ENCODE measurements around the gene OR1M1. TPM values are rescaled to one million over a fixed set of nuclear protein-coding genes. Genes with fewer than 3 reads are reported as not detected.

Gene OR1M1
- total and polyA plus RNA-seq, 4 donors = not detected

DNA sequence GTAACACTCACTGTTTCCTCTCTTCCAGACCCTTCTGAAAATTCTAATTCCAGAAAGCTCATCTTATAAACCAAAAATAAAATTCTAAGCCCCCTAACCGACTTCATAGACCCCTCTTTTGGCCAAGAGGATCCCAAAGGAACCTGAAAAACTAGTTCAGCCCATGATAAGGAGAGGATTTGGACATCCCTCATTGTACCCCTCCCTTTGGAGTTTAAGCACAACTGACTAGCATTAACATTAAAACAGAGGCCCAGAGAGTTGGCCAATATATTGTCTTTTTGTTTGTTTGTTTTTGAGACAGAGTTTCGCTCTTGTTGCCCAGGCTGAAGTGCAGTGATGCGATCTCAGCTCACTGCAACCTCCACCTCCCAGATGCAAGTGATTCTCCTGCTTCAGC is 42.4 kb upstream of the OR1M1 start (continued):
- TF ChIP-seq, protein P1, sequence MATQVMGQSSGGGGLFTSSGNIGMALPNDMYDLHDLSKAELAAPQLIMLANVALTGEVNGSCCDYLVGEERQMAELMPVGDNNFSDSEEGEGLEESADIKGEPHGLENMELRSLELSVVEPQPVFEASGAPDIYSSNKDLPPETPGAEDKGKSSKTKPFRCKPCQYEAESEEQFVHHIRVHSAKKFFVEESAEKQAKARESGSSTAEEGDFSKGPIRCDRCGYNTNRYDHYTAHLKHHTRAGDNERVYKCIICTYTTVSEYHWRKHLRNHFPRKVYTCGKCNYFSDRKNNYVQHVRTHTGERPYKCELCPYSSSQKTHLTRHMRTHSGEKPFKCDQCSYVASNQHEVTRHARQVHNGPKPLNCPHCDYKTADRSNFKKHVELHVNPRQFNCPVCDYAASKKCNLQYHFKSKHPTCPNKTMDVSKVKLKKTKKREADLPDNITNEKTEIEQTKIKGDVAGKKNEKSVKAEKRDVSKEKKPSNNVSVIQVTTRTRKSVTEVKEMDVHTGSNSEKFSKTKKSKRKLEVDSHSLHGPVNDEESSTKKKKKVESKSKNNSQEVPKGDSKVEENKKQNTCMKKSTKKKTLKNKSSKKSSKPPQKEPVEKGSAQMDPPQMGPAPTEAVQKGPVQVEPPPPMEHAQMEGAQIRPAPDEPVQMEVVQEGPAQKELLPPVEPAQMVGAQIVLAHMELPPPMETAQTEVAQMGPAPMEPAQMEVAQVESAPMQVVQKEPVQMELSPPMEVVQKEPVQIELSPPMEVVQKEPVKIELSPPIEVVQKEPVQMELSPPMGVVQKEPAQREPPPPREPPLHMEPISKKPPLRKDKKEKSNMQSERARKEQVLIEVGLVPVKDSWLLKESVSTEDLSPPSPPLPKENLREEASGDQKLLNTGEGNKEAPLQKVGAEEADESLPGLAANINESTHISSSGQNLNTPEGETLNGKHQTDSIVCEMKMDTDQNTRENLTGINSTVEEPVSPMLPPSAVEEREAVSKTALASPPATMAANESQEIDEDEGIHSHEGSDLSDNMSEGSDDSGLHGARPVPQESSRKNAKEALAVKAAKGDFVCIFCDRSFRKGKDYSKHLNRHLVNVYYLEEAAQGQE (IDR thresholded peaks at IDR 0.05) = no peak
- TF ChIP-seq HNF4G (IDR thresholded peaks at IDR 0.05) = no peak
- no peak for TF ChIP-seq NR2F2 (IDR thresholded peaks at IDR 0.05)
- TF ChIP-seq TAF1 (conservative IDR thresholded peaks at IDR 0.05) = no peak
- no peak for TF ChIP-seq HNF4A (conservative IDR thresholded peaks at IDR 0.05)
- no peak for TF ChIP-seq GABPA (IDR thresholded peaks at IDR 0.05 in 1 of 2, conservative IDR thresholded peaks at IDR 0.05 in 1 of 2)
- no peak for TF ChIP-seq JUND (IDR thresholded peaks at IDR 0.05)
- TF ChIP-seq, protein P2, sequence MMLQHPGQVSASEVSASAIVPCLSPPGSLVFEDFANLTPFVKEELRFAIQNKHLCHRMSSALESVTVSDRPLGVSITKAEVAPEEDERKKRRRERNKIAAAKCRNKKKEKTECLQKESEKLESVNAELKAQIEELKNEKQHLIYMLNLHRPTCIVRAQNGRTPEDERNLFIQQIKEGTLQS (IDR thresholded peaks at IDR 0.05) = no peak

DNA sequence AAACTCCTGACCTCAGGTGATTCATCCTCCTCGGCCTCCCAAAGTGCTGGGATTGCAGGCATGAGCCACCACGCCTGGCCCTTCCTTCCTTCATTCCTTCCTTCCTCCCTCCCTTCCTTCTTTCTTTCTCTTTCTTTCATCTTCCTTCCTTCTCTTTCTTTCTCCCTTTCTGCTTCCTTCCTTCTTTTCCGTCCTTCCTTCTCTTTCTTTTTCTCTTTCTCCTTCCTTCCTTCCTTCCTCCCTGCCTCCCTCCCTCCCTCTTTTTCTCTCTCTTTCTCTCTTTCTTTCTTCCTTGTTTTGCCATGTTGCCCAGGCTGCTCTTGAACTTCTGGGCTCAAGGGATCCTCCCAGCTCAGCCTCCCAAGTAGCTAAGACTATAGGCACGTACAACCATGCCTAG is 40.2 kb upstream of the OR1M1 start:
- 64% methylated on average over 4 of the region's 4 CpGs for whole genome bisulfite sequencing
- Histone ChIP-seq H3K4me1 (ENCODE audit: control insufficient read depth in 4 of 4, insufficient read depth in 4 of 4, low read length in 3 of 4) (no peaks in the 10 kb centered on the region), H3K4me3 (ENCODE audit: low read depth in 1 of 3, low read length in 3 of 3) (no peak overlapping the region), H3K36me3 (ENCODE audit: control insufficient read depth in 4 of 4, insufficient read depth in 3 of 4, low read depth in 1 of 4, low read length in 3 of 4) (no peaks in the 10 kb centered on the region), H3K9me3 (ENCODE audit: control insufficient read depth in 4 of 4, low read length in 3 of 4) (no peaks in the 10 kb centered on the region), H3K27ac (ENCODE audit: low read depth in 1 of 2, low read length in 2 of 2) (no peak overlapping the region), H3K27me3 (ENCODE audit: control insufficient read depth in 4 of 4, insufficient read depth in 4 of 4, low read length in 3 of 4) (no peaks in the 10 kb centered on the region), H3K9ac (ENCODE audit: low read depth in 1 of 2, low read length in 2 of 2) (no peak overlapping the region)
- no peak for DNase-seq (ENCODE audit: low spot score)
- no peak for TF ChIP-seq YY1 (IDR thresholded peaks at IDR 0.05)
- no peak for TF ChIP-seq RXRA (IDR thresholded peaks at IDR 0.05)
- no peak for TF ChIP-seq FOXA1 (IDR thresholded peaks at IDR 0.05)
- TF ChIP-seq, protein P1 (IDR thresholded peaks at IDR 0.05) = no peak

DNA sequence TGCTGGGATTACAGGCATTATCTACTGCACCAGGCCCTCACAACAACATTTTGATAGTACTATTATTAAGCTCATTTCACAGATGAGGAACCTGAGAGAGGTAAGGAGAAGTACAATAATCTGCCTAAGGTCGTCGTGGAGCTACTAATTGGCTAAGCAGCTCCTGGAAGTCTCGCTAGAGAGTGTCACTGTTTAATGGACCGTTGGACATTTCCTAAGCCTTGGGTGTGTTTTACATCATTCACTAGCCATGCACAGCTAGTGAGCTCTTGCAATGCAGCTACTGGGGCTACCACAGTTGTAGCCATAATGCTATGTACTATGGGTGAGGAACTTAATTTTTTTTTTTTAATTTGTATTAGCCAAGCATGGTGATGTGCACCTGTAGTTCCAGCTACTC is 34.0 kb upstream of the OR1M1 start:
- Histone ChIP-seq H3K9me3 (ENCODE audit: control insufficient read depth in 4 of 4, low read length in 3 of 4) (peaks cover 0 to 1% (median 0%) of the 10 kb centered on the region in 4 donors), H3K27me3 (ENCODE audit: control insufficient read depth in 4 of 4, insufficient read depth in 4 of 4, low read length in 3 of 4) (no peaks in the 10 kb centered on the region), H3K4me3 (ENCODE audit: low read depth in 1 of 3, low read length in 3 of 3) (no peak overlapping the region), H3K9ac (ENCODE audit: low read depth in 1 of 2, low read length in 2 of 2) (no peak overlapping the region), H3K36me3 (ENCODE audit: control insufficient read depth in 4 of 4, insufficient read depth in 3 of 4, low read depth in 1 of 4, low read length in 3 of 4) (no peaks in the 10 kb centered on the region), H3K4me1 (ENCODE audit: control insufficient read depth in 4 of 4, insufficient read depth in 4 of 4, low read length in 3 of 4) (no peaks in the 10 kb centered on the region), H3K27ac (ENCODE audit: low read depth in 1 of 2, low read length in 2 of 2) (no peak overlapping the region)
- 80% methylated on average over 4 of the region's 4 CpGs for WGBS
- DNase-seq (ENCODE audit: low spot score) = no peak
- TF ChIP-seq, protein P1 (IDR thresholded peaks at IDR 0.05) = no peak
- TF ChIP-seq HNF4G (IDR thresholded peaks at IDR 0.05) (no peak), FOXA2 (IDR thresholded peaks at IDR 0.05) (no peak), EGR1 (IDR thresholded peaks at IDR 0.05; ENCODE audit: low read depth in 2 of 2) (no peak), JUND (IDR thresholded peaks at IDR 0.05) (no peak), RAD21 (IDR thresholded peaks at IDR 0.05) (no peak), FOXA1 (IDR thresholded peaks at IDR 0.05) (no peak), RXRA (IDR thresholded peaks at IDR 0.05) (no peak), NR2F2 (IDR thresholded peaks at IDR 0.05) (no peak)
- TF ChIP-seq, protein P3, sequence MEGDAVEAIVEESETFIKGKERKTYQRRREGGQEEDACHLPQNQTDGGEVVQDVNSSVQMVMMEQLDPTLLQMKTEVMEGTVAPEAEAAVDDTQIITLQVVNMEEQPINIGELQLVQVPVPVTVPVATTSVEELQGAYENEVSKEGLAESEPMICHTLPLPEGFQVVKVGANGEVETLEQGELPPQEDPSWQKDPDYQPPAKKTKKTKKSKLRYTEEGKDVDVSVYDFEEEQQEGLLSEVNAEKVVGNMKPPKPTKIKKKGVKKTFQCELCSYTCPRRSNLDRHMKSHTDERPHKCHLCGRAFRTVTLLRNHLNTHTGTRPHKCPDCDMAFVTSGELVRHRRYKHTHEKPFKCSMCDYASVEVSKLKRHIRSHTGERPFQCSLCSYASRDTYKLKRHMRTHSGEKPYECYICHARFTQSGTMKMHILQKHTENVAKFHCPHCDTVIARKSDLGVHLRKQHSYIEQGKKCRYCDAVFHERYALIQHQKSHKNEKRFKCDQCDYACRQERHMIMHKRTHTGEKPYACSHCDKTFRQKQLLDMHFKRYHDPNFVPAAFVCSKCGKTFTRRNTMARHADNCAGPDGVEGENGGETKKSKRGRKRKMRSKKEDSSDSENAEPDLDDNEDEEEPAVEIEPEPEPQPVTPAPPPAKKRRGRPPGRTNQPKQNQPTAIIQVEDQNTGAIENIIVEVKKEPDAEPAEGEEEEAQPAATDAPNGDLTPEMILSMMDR (IDR thresholded peaks at IDR 0.05; ENCODE audit: low read depth, low read length, missing input control) = no peak
- TF ChIP-seq, protein P4, sequence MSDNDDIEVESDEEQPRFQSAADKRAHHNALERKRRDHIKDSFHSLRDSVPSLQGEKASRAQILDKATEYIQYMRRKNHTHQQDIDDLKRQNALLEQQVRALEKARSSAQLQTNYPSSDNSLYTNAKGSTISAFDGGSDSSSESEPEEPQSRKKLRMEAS (IDR thresholded peaks at IDR 0.05) = no peak

All from liver (tissue), 9 donors.